HG02798 (cell line): ENCODE results near the gene SULT1A1.
"Not testable (repeated sequence)": the region's sequence is repeated elsewhere in the genome, so short reads cannot be mapped to it uniquely, and the experiment has no call there.

Experiments used
- ATAC-seq: cut with Tn5 transposase; IDR thresholded peaks from one replicate; pipeline ENCODE4 v1.9.1; 2021; ENCODE audit warnings: mild to moderate bottlenecking; ENCODE audit not compliant: unreplicated experiment, poor library complexity

The SULT1A1 gene

GRCh38 chr16:28592511-28592910 is 17.3 kb downstream of the SULT1A1 start:
- no peak for ATAC-seq

GRCh38 chr16:28591355-28591754 is 18.5 kb downstream of the SULT1A1 start:
- ATAC-seq, result no peak

GRCh38 chr16:28590384-28591340 is 19.2 kb downstream of the SULT1A1 start:
- no peak for ATAC-seq

GRCh38 chr16:28589930-28590329 is 19.9 kb downstream of the SULT1A1 start:
- no peak for ATAC-seq

- no peak for ATAC-seq
Measured at GRCh38 chr16:28589069-28589468, 20.8 kb downstream of the SULT1A1 start.

GRCh38 chr16:28587386-28587785 is 22.5 kb downstream of the SULT1A1 start:
- ATAC-seq, result no peak

GRCh38 chr16:28586466-28586865 is 23.4 kb downstream of the SULT1A1 start:
- no peak for ATAC-seq

- ATAC-seq, result no peak
Measured at GRCh38 chr16:28585674-28586073, 24.2 kb downstream of the SULT1A1 start.

- ATAC-seq, result no peak
Measured at GRCh38 chr16:28580726-28581315, 29.0 kb downstream of the SULT1A1 start.

GRCh38 chr16:28575446-28576109 is 34.3 kb downstream of the SULT1A1 start:
- no peak for ATAC-seq

- no peak for ATAC-seq
Measured at GRCh38 chr16:28574925-28575324, 34.9 kb downstream of the SULT1A1 start.

- no peak for ATAC-seq
Measured at GRCh38 chr16:28573738-28574718, 35.8 kb downstream of the SULT1A1 start.

GRCh38 chr16:28572696-28573510 is 36.9 kb downstream of the SULT1A1 start:
- no peak for ATAC-seq

- ATAC-seq, result no peak
Measured at GRCh38 chr16:28569968-28570752, 39.7 kb downstream of the SULT1A1 start.

- ATAC-seq, result no peak
Measured at GRCh38 chr16:28569021-28569420, 40.8 kb downstream of the SULT1A1 start.

GRCh38 chr16:28567292-28567691 is 42.6 kb downstream of the SULT1A1 start:
- ATAC-seq, result no peak

- not testable (repeated sequence) for ATAC-seq
Measured at GRCh38 chr16:28566233-28566925, 43.5 kb downstream of the SULT1A1 start.

- no peak for ATAC-seq
Measured at GRCh38 chr16:28563218-28563617, 46.6 kb downstream of the SULT1A1 start.
